Nucleus accumbens (tissue), 56 donors: ENCODE results near the gene ZFYVE21.

Experiments used
- DNase-seq, 56 donors: peaks; one replicate each; lab custom pipeline; 2025; lab: John Stamatoyannopoulos, UW

Gene ZFYVE21

GRCh38 chr14:103703433-103704385 is 11.9 kb upstream of the ZFYVE21 start:
- DNase-seq: no peak

GRCh38 chr14:103704708-103705107 is 10.9 kb upstream of the ZFYVE21 start:
- DNase-seq: no peak

- no peak for DNase-seq
Observed at GRCh38 chr14:103705118-103705503, 10.5 kb upstream of the ZFYVE21 start.

GRCh38 chr14:103705504-103706284 is 9.9 kb upstream of the ZFYVE21 start:
- DNase-seq: no peak

GRCh38 chr14:103706551-103707328 is 8.9 kb upstream of the ZFYVE21 start:
- no peak for DNase-seq

GRCh38 chr14:103707329-103708263 is 8.0 kb upstream of the ZFYVE21 start:
- DNase-seq: no peak

GRCh38 chr14:103708750-103709187 is 6.8 kb upstream of the ZFYVE21 start:
- peak in 25 of 56 donors; percentile 21 to 65 (median 39) for DNase-seq

GRCh38 chr14:103709814-103710213 is 5.8 kb upstream of the ZFYVE21 start:
- no peak for DNase-seq

GRCh38 chr14:103710771-103711377 is 4.7 kb upstream of the ZFYVE21 start:
- DNase-seq: no peak

- peak in 35 of 56 donors; percentile 22 to 77 (median 56) for DNase-seq
Observed at GRCh38 chr14:103711516-103712431, 3.8 kb upstream of the ZFYVE21 start.

- DNase-seq: no peak
Observed at GRCh38 chr14:103712633-103713247, 2.9 kb upstream of the ZFYVE21 start.

- DNase-seq: no peak
Observed at GRCh38 chr14:103713304-103714062, 2.1 kb upstream of the ZFYVE21 start.

GRCh38 chr14:103714063-103714724 is 1.4 kb upstream of the ZFYVE21 start:
- no peak for DNase-seq

- peak in 2 of 56 donors; percentile 57 to 62 for DNase-seq
Observed at GRCh38 chr14:103716091-103716801, 636 bp downstream of the ZFYVE21 start.

GRCh38 chr14:103716899-103717411 is 1.3 kb downstream of the ZFYVE21 start:
- no peak for DNase-seq
